K562 (cell line): ENCODE data around the gene AOC1. TPM values are rescaled to one million over a fixed set of nuclear protein-coding genes. Genes with fewer than 3 reads are reported as not detected.
A peak's percentile ranks its signal among the peaks of the same experiment; 100 is the strongest.

Source experiments
- ATF7 ChIP-seq: fragments of 450-650 bp; IDR thresholded peaks from 2 replicates; pipeline ENCODE4 v1.7.1; 2014; ENCODE audit warnings: mild to moderate bottlenecking, moderate library complexity
- BRD9 ChIP-seq: fragments of 450-650 bp; IDR thresholded peaks from 2 replicates; pipeline ENCODE4 v1.6.1; 2018; ENCODE audit warnings: low read depth; ENCODE audit not compliant: partially characterized antibody
- CAMTA2 ChIP-seq: fragments of 250-450 bp; sonication (Bioruptor Pico); conservative IDR thresholded peaks from 2 replicates; pipeline ENCODE4 v1.5.1; 2022
- GATAD2B ChIP-seq: fragments of 450-650 bp; IDR thresholded peaks from 2 replicates; pipeline ENCODE4 v1.6.1; 2017; ENCODE audit warnings: mild to moderate bottlenecking, borderline replicate concordance
- HNRNPUL1 ChIP-seq: fragments of 200-400 bp; formaldehyde crosslinking; IDR thresholded peaks from 2 replicates; pipeline ENCODE4 v1.6.1; 2017; ENCODE audit warnings: low read length
- KLF16 ChIP-seq: IDR thresholded peaks from 2 replicates; pipeline ENCODE4 v1.6.1; 2016; ENCODE audit warnings: antibody characterized with exemption
- POLR2B ChIP-seq: fragments of 450-650 bp; IDR thresholded peaks from 2 replicates; pipeline ENCODE4 v1.6.1; 2018; ENCODE audit warnings: low read depth; ENCODE audit not compliant: partially characterized antibody
- POU5F1 ChIP-seq: fragments of 150-350 bp; IDR thresholded peaks from 2 replicates; pipeline ENCODE4 v1.6.1; 2014; ENCODE audit warnings: borderline replicate concordance, low read length, low read depth, mild to moderate bottlenecking; ENCODE audit not compliant: partially characterized antibody
- RBM17 ChIP-seq: fragments of 200-400 bp; formaldehyde crosslinking; IDR thresholded peaks from 2 replicates; pipeline ENCODE4 v1.6.1; 2017; ENCODE audit warnings: low read depth, mild to moderate bottlenecking, low read length, borderline replicate concordance
- SETDB1 ChIP-seq: IDR thresholded peaks from one replicate; pipeline ENCODE4 v1.6.1; 2012; ENCODE audit warnings: low read length, control low read depth, inconsistent platforms
- SMC3 ChIP-seq: conservative IDR thresholded peaks from 2 replicates; pipeline ENCODE4 v1.6.1; 2011; ENCODE audit warnings: low read depth, low read length, improper control_type of control experiment; ENCODE audit not compliant: insufficient read depth
- SREBF1 ChIP-seq: fragments of 150-350 bp; IDR thresholded peaks from 2 replicates; pipeline ENCODE4 v1.6.1; 2014; ENCODE audit warnings: antibody characterized with exemption, low read depth, low read length, borderline replicate concordance
- TCF7 ChIP-seq: sonication (generic); IDR thresholded peaks from 2 replicates; pipeline ENCODE4 v1.6.1; 2016; ENCODE audit warnings: antibody characterized with exemption, borderline replicate concordance
- ZNF561 ChIP-seq: fragments of 450-650 bp; formaldehyde crosslinking; conservative IDR thresholded peaks from 2 replicates; pipeline ENCODE4 v1.4.0; 2020; ENCODE audit warnings: mild to moderate bottlenecking, moderate library complexity
- ZSCAN29 ChIP-seq: fragments of 450-650 bp; IDR thresholded peaks from 2 replicates; pipeline ENCODE4 v1.6.1; 2017
- polyA plus RNA-seq, 8 experiments: library from polyadenylated mRNA; depleted of rRNA in 4 of 8; stranded (reverse) in 5 of 8; unstranded in 3 of 8; fragments of >200 nt; fragmentation: Nextera tagmentation in 2 of 8; fragmentation: Illumina TruSeq in 1 of 8; extraction: Ambion mirVana in 2 of 8; extraction: Trizol in 1 of 8; gene quantifications; 2 replicates each; pipeline versions ENCODE4 v1.2.1 to v1.2.3, GENCODE V29; 2011 to 2014; ENCODE audit warnings: inconsistent platforms in 1 of 8, missing spikeins in 1 of 8
- total RNA-seq, 7 experiments: library from RNA; depleted of rRNA in 6 of 7; stranded (reverse); fragments of >200 nt in 6 of 7; fragmentation: Illumina TruSeq in 2 of 7; extraction: Trizol in 2 of 7; gene quantifications; 2 replicates each; pipeline versions ENCODE4 v1.2.1 to v1.2.3, GENCODE V29; 2011 to 2021; ENCODE audit warnings: low replicate concordance in 1 of 7
- TF ChIP-seq, protein P1 (sequence below): fragments of 450-650 bp; IDR thresholded peaks from 2 replicates; pipeline ENCODE4 v1.6.1; 2017; ENCODE audit warnings: mild to moderate bottlenecking, moderate library complexity
- TF ChIP-seq, protein P2 (sequence below), 2 experiments: fragments of 250-450 bp in 1 of 2; fragments of 450-650 bp in 1 of 2; sonication (Bioruptor Pico) in 1 of 2; IDR thresholded peaks; 2 replicates each; pipeline versions ENCODE4 v1.6.1 to v1.8.0; 2016 to 2021; ENCODE audit warnings: mild to moderate bottlenecking in 2 of 2, moderate library complexity in 2 of 2, missing compliant biosample characterization in 1 of 2, missing genetic modification characterization in 1 of 2
- TF ChIP-seq, protein P3 (sequence below): sonication (generic); formaldehyde crosslinking; IDR thresholded peaks from 2 replicates; pipeline ENCODE4 v1.8.0; 2022; ENCODE audit warnings: mild to moderate bottlenecking, missing genetic modification reagents
- TF ChIP-seq, protein P4 (sequence below): sonication (generic); formaldehyde crosslinking; IDR thresholded peaks from 2 replicates; pipeline ENCODE4 v1.8.1; 2022; ENCODE audit warnings: missing genetic modification reagents
- TF ChIP-seq, protein P5 (sequence below): fragments of 450-650 bp; formaldehyde crosslinking; IDR thresholded peaks from 2 replicates; pipeline ENCODE4 v1.4.0; 2020; ENCODE audit warnings: mild to moderate bottlenecking
- TF ChIP-seq, protein P6 (sequence below), 2 experiments: IDR thresholded peaks; 2 replicates each; pipeline ENCODE4 v1.6.1; 2011; ENCODE audit warnings: borderline replicate concordance in 1 of 2, control low read depth in 1 of 2, low read depth in 1 of 2, low read length in 1 of 2, mild to moderate bottlenecking in 1 of 2, mixed read lengths in 1 of 2, moderate library complexity in 1 of 2; ENCODE audit not compliant: insufficient read depth in 1 of 2, insufficient read length in 1 of 2, poor library complexity in 1 of 2, severe bottlenecking in 1 of 2; ENCODE audit errors: extremely low read depth in 1 of 2

AOC1 gene
- total and polyA plus RNA-seq, 9 of the 15 experiments (the other 6 are each of a cell fraction or from before 2014, with no cell fraction given) = not detected

DNA sequence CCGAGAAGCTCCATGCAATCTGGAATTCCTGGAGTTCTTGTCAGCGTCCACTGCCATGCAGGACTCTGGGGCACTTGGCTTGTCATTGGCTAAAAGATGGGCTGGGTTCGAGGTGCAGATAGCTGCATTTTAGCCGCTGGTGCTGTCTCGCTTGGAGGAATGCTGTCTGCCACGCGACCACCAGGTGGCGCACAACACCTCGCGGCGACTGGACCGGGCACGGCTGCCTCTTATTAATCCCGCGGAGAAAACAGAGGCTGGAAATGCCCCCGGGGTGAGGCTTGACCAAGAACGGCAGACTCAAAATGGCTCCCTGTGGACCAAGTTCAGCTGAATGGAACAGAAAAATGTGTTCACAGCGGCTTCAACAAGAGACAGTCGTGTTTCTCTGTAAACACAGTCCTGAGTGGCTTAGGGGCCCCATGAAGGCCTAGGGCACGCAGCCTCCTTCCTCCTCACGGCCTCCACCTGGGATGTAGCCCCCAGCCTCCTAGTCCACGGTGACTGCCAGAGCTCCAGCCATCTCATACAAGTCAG, 46.2 kb downstream of the AOC1 start (continued):
- peak; percentile 72 for TF ChIP-seq BRD9
- no peak for TF ChIP-seq GATAD2B
- TF ChIP-seq, protein P1, sequence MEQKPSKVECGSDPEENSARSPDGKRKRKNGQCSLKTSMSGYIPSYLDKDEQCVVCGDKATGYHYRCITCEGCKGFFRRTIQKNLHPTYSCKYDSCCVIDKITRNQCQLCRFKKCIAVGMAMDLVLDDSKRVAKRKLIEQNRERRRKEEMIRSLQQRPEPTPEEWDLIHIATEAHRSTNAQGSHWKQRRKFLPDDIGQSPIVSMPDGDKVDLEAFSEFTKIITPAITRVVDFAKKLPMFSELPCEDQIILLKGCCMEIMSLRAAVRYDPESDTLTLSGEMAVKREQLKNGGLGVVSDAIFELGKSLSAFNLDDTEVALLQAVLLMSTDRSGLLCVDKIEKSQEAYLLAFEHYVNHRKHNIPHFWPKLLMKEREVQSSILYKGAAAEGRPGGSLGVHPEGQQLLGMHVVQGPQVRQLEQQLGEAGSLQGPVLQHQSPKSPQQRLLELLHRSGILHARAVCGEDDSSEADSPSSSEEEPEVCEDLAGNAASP = no peak
- 0 out of 2 replicates have a peak, but pooled peaks have one; percentile 25 for TF ChIP-seq ZSCAN29
- TF ChIP-seq, protein P2, sequence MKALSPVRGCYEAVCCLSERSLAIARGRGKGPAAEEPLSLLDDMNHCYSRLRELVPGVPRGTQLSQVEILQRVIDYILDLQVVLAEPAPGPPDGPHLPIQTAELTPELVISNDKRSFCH (CRISPR knock-in tag; IDR thresholded peaks at IDR 0.05) = no peak
- TF ChIP-seq, protein P2 (tag; IDR thresholded peaks at IDR 0.05) = peak; percentile 44; the same call in 1 of the 2 replicates
- TF ChIP-seq SREBF1 = no peak
- no peak for TF ChIP-seq HNRNPUL1
- TF ChIP-seq ZNF561 (CRISPR knock-in tag) = no peak
- TF ChIP-seq, protein P3, sequence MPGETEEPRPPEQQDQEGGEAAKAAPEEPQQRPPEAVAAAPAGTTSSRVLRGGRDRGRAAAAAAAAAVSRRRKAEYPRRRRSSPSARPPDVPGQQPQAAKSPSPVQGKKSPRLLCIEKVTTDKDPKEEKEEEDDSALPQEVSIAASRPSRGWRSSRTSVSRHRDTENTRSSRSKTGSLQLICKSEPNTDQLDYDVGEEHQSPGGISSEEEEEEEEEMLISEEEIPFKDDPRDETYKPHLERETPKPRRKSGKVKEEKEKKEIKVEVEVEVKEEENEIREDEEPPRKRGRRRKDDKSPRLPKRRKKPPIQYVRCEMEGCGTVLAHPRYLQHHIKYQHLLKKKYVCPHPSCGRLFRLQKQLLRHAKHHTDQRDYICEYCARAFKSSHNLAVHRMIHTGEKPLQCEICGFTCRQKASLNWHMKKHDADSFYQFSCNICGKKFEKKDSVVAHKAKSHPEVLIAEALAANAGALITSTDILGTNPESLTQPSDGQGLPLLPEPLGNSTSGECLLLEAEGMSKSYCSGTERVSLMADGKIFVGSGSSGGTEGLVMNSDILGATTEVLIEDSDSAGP (CRISPR knock-in tag) = no peak
- TF ChIP-seq TCF7 = no peak
- peak; percentile 46 for TF ChIP-seq POU5F1
- peak; percentile 52 for TF ChIP-seq KLF16
- no peak for TF ChIP-seq CAMTA2
- TF ChIP-seq SETDB1 = no peak
- TF ChIP-seq, protein P4, sequence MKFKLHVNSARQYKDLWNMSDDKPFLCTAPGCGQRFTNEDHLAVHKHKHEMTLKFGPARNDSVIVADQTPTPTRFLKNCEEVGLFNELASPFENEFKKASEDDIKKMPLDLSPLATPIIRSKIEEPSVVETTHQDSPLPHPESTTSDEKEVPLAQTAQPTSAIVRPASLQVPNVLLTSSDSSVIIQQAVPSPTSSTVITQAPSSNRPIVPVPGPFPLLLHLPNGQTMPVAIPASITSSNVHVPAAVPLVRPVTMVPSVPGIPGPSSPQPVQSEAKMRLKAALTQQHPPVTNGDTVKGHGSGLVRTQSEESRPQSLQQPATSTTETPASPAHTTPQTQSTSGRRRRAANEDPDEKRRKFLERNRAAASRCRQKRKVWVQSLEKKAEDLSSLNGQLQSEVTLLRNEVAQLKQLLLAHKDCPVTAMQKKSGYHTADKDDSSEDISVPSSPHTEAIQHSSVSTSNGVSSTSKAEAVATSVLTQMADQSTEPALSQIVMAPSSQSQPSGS (CRISPR knock-in tag) = no peak
- TF ChIP-seq, protein P5, sequence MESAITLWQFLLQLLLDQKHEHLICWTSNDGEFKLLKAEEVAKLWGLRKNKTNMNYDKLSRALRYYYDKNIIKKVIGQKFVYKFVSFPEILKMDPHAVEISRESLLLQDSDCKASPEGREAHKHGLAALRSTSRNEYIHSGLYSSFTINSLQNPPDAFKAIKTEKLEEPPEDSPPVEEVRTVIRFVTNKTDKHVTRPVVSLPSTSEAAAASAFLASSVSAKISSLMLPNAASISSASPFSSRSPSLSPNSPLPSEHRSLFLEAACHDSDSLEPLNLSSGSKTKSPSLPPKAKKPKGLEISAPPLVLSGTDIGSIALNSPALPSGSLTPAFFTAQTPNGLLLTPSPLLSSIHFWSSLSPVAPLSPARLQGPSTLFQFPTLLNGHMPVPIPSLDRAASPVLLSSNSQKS (CRISPR knock-in tag) = no peak
- TF ChIP-seq SMC3 = peak; percentile 99
- peak; percentile 63; the same call in 1 of the 2 replicates for TF ChIP-seq ATF7
- no peak for TF ChIP-seq POLR2B
- TF ChIP-seq, protein P6, sequence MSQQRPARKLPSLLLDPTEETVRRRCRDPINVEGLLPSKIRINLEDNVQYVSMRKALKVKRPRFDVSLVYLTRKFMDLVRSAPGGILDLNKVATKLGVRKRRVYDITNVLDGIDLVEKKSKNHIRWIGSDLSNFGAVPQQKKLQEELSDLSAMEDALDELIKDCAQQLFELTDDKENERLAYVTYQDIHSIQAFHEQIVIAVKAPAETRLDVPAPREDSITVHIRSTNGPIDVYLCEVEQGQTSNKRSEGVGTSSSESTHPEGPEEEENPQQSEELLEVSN (IDR thresholded peaks at IDR 0.05; ENCODE audit: borderline replicate concordance in 1 of 2, extremely low read depth in 1 of 2, insufficient read depth in 1 of 2, insufficient read length in 1 of 2, low read depth in 1 of 2, low read length in 1 of 2, poor library complexity in 1 of 2, severe bottlenecking in 1 of 2) = no peak
- no peak for TF ChIP-seq RBM17
